ENCODE data around the gene RAD51B.

RAD51B gene

GRCh38 chr14:68399971-68400370, 580.4 kb downstream of the RAD51B start:
- no peak for DNase-seq (ENCODE audit: extremely low read depth, insufficient read length)
- no peaks in the 10 kb centered on the region for H3K27me3 ChIP-seq (replicated peaks; ENCODE audit: control insufficient read depth, insufficient read depth, low read length)
- no peaks in the 10 kb centered on the region for H3K36me3 ChIP-seq (ENCODE audit: control insufficient read depth, insufficient read depth, low read length)
- TF ChIP-seq CTCF (IDR thresholded peaks at IDR 0.05; ENCODE audit: insufficient read depth, low read length, poor library complexity, severe bottlenecking) = no peak
- no peak overlapping the region for H3K4me3 ChIP-seq (replicated peaks; ENCODE audit: low read depth, low read length)

DNA sequence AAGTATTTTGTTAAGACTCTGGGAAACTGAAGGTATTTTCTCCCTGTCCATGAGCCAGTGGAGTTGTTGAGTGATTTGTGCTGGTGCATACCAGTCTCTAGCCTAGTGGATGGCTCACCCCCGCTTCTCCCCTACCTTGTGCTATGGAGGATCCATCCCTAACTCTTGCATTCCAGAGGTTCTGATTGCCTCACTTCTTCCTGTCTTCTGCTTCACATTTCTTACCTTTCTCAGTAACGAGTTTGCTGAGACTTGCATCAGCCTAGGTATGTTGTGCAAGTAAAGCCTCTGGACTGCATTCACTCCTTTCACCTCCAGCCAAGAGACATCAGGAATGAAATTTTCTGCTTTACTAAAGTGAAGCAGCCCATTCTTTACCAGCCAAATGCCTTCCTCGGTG, 581.7 kb downstream of the RAD51B start:
- no peak for DNase-seq (ENCODE audit: extremely low read depth, insufficient read length)
- Histone ChIP-seq H3K27me3 (replicated peaks; ENCODE audit: control insufficient read depth, insufficient read depth, low read length) (no peaks in the 10 kb centered on the region), H3K36me3 (ENCODE audit: control insufficient read depth, insufficient read depth, low read length) (no peaks in the 10 kb centered on the region), H3K4me3 (replicated peaks; ENCODE audit: low read depth, low read length) (no peak overlapping the region)
- no peak for TF ChIP-seq CTCF (IDR thresholded peaks at IDR 0.05; ENCODE audit: insufficient read depth, low read length, poor library complexity, severe bottlenecking)

GRCh38 chr14:68401855-68402254, 582.3 kb downstream of the RAD51B start:
- peak; percentile 78 for DNase-seq (ENCODE audit: extremely low read depth, insufficient read length)
- Histone ChIP-seq H3K27me3 (replicated peaks; ENCODE audit: control insufficient read depth, insufficient read depth, low read length) (no peaks in the 10 kb centered on the region), H3K36me3 (ENCODE audit: control insufficient read depth, insufficient read depth, low read length) (no peaks in the 10 kb centered on the region), H3K4me3 (replicated peaks; ENCODE audit: low read depth, low read length) (no peak overlapping the region)
- no peak for TF ChIP-seq CTCF (IDR thresholded peaks at IDR 0.05; ENCODE audit: insufficient read depth, low read length, poor library complexity, severe bottlenecking)

- Histone ChIP-seq H3K36me3 (ENCODE audit: control insufficient read depth, insufficient read depth, low read length) (no peaks in the 10 kb centered on the region), H3K4me3 (replicated peaks; ENCODE audit: low read depth, low read length) (no peak overlapping the region), H3K27me3 (replicated peaks; ENCODE audit: control insufficient read depth, insufficient read depth, low read length) (no peaks in the 10 kb centered on the region)
- no peak for DNase-seq (ENCODE audit: extremely low read depth, insufficient read length)
- no peak for TF ChIP-seq CTCF (IDR thresholded peaks at IDR 0.05; ENCODE audit: insufficient read depth, low read length, poor library complexity, severe bottlenecking)
Measured at GRCh38 chr14:68402525-68403101, 583.0 kb downstream of the RAD51B start.

DNA sequence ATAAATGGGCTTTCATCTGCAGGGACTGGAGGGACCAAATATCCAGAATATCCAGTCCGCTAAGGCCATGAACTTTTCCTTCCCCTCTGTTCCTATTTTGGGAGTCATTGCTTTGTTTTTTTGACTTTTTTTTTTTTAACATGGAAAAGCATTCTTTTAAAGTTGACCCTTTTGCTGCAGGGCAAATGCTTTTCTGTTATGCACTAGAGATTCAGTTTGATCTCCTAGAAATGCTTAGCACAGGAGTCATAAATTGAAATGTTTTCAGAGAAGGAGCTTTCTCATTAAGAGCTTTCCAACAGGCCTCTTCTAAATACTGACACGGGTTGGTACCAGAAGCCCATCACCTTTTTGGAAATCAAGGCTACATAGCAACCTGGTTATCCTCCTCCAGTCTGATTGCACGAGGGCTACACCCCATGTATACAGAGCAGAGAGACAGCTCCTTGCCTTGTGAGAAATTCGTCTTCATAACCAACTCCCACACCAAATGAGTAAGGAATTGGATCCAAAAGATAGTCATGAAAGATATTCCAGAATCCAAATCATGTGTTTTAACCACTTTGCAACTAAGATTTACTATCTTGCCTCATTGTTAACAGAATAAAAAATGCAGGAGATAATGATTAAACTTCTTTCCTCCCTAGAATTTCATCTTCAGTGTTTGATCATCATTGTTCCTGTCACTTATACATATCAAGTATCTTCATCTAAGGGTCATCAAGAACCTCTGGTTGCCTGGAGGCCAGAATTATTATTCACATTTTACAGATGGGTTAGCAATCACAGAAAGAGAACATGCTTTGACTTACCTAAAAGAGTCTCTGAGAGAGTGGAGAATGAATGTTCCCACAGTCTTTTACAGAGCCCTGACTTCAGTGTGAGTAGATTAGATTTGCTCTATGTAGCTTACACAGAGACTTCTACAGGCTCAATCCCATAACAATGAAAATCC, 583.9 kb downstream of the RAD51B start:
- Histone ChIP-seq H3K27me3 (replicated peaks; ENCODE audit: control insufficient read depth, insufficient read depth, low read length) (no peaks in the 10 kb centered on the region), H3K4me3 (replicated peaks; ENCODE audit: low read depth, low read length) (peak overlapping the region; percentile 7; the same call in 1 of the 2 replicates), H3K36me3 (ENCODE audit: control insufficient read depth, insufficient read depth, low read length) (no peaks in the 10 kb centered on the region)
- TF ChIP-seq CTCF (IDR thresholded peaks at IDR 0.05; ENCODE audit: insufficient read depth, low read length, poor library complexity, severe bottlenecking) = no peak
- DNase-seq (ENCODE audit: extremely low read depth, insufficient read length) = no peak
